K562 (cell line): ENCODE data around the gene TBC1D1. TPM values are rescaled to one million over a fixed set of nuclear protein-coding genes. Genes with fewer than 3 reads are reported as not detected.

Experiments
- ATAC-seq: fragments of 200-7000 bp; cut with Tn5 transposase; 3 replicates; pipeline ENCODE4 v1.9.1; 2020; ENCODE audit warnings: moderate library complexity
- BruUV-seq: library from RNA; stranded (reverse); fragments of 400-500 nt; replicated peaks from 2 replicates; lab custom pipeline; 2021; lab: Mats Ljungman, UMichigan
- CTCF ChIA-PET: fragments of 300-600 bp; formaldehyde crosslinking; extraction: SDS; loops from one replicate; lab custom pipeline; 2021; ENCODE audit warnings: low intra/inter-chr PET ratio; lab: Yijun Ruan, JAX
- POLR2A ChIA-PET: fragments of 300-600, 350-650 bp; sonication (Branson Sonifier 250); formaldehyde crosslinking; extraction: SDS; loops from one replicate; lab custom pipeline; 2021; ENCODE audit warnings: antibody characterized with exemption, inconsistent platforms; lab: Yijun Ruan, JAX
- DNase-seq, 4 experiments: peaks; one replicate each; pipeline versions ENCODE4 v3.0.0 to v3.0.0-alpha.2; 2011 to 2018; ENCODE audit warnings: low spot score in 3 of 4, mixed read lengths in 3 of 4; ENCODE audit errors: extremely low read depth in 1 of 4
- FAIRE-seq: peaks from 2 replicates; lab custom pipeline; 2011; peaks lifted over from hg19 to GRCh38; lab: Jason Lieb, UNC
- H2AFZ ChIP-seq: 2 replicates; pipeline ENCODE4 v1.6.0; 2011; ENCODE audit warnings: low read depth, low read length, control low read depth, inconsistent platforms
- H3K27ac ChIP-seq: fragments of 200-600 bp; 3 replicates; pipeline ENCODE4 v1.8.0; 2011; ENCODE audit warnings: low read depth, mild to moderate bottlenecking, control low read depth, inconsistent platforms, low read length, moderate library complexity, mixed read lengths; ENCODE audit errors: extremely low read depth
- H3K27me3 ChIP-seq, 2 experiments: fragments of 300-600 bp in 1 of 2; 2 replicates in 1 of 2; 3 replicates in 1 of 2; pipeline versions ENCODE4 v1.6.0 to v1.8.0; 2011; ENCODE audit warnings: inconsistent platforms in 2 of 2, low read length in 2 of 2, mild to moderate bottlenecking in 1 of 2, mixed read lengths in 1 of 2, moderate library complexity in 1 of 2; ENCODE audit not compliant: control insufficient read depth in 2 of 2, insufficient read depth in 2 of 2
- H3K36me3 ChIP-seq: fragments of 300-600 bp; 3 replicates; pipeline ENCODE4 v1.8.0; 2011; ENCODE audit warnings: mild to moderate bottlenecking, low read length, inconsistent platforms; ENCODE audit not compliant: control insufficient read depth, insufficient read depth
- H3K4me1 ChIP-seq, 2 experiments: fragments of 200-600 bp in 1 of 2; replicated peaks in 1 of 2; 2 replicates in 1 of 2; 3 replicates in 1 of 2; pipeline versions ENCODE4 v1.5.1 to v1.8.0; 2011; ENCODE audit warnings: inconsistent platforms in 2 of 2, low read length in 2 of 2, mild to moderate bottlenecking in 1 of 2, mixed read lengths in 1 of 2, moderate library complexity in 1 of 2; ENCODE audit not compliant: control insufficient read depth in 2 of 2, insufficient read depth in 2 of 2
- H3K4me2 ChIP-seq: 2 replicates; pipeline ENCODE4 v1.6.1; 2011; ENCODE audit warnings: low read length, control low read depth, inconsistent platforms, mixed read lengths; ENCODE audit not compliant: insufficient read depth
- H3K4me3 ChIP-seq: fragments of 200-600 bp; sonication (generic), shearing (Covaris generic); 2 replicates; pipeline ENCODE4 v1.5.1; 2016; ENCODE audit warnings: control low read depth, inconsistent platforms
- H3K79me2 ChIP-seq: fragments of 200-600 bp; 3 replicates; pipeline ENCODE4 v1.8.0; 2011; ENCODE audit warnings: low read length, inconsistent platforms; ENCODE audit not compliant: control insufficient read depth, insufficient read depth
- H3K9ac ChIP-seq, 2 experiments: 2 replicates each; pipeline versions ENCODE4 v1.6.0 to v1.6.1; 2011; ENCODE audit warnings: low read depth in 2 of 2, low read length in 2 of 2, control low read depth in 1 of 2, inconsistent platforms in 1 of 2, mild to moderate bottlenecking in 1 of 2, mixed read lengths in 1 of 2; ENCODE audit not compliant: insufficient read depth in 1 of 2
- H3K9me1 ChIP-seq: one replicate; pipeline ENCODE4 v1.6.0; 2011; ENCODE audit warnings: inconsistent platforms, mild to moderate bottlenecking, low read length, moderate library complexity; ENCODE audit not compliant: control insufficient read depth, insufficient read depth
- H3K9me3 ChIP-seq: replicated peaks from 2 replicates; pipeline ENCODE4 v1.5.1; 2011; ENCODE audit warnings: low read depth, low read length, inconsistent platforms; ENCODE audit not compliant: control insufficient read depth, insufficient read depth
- H4K20me1 ChIP-seq: replicated peaks from 2 replicates; pipeline ENCODE4 v1.6.1; 2011; ENCODE audit warnings: low read length, inconsistent platforms, mixed read lengths; ENCODE audit not compliant: control insufficient read depth, insufficient read depth
- ARNT ChIP-seq, 2 experiments: fragments of 450-650 bp; IDR thresholded peaks; 2 replicates each; pipeline ENCODE4 v1.6.1; 2016; ENCODE audit warnings: mild to moderate bottlenecking in 1 of 2
- C11orf30 ChIP-seq: fragments of 450-650 bp; IDR thresholded peaks from 2 replicates; pipeline ENCODE4 v1.6.1; 2016; ENCODE audit warnings: low read depth, mild to moderate bottlenecking
- CEBPB ChIP-seq: fragments of 450-650 bp; IDR thresholded peaks from 2 replicates; pipeline ENCODE4 v1.6.1; 2016; ENCODE audit warnings: missing genetic modification characterization, missing compliant biosample characterization
- MITF ChIP-seq: IDR thresholded peaks from 2 replicates; pipeline ENCODE4 v1.6.1; 2014; ENCODE audit warnings: antibody characterized with exemption
- MTA2 ChIP-seq: fragments of 450-650 bp; IDR thresholded peaks from 2 replicates; pipeline ENCODE4 v1.6.1; 2016; ENCODE audit warnings: low read depth
- POLR3G ChIP-seq: IDR thresholded peaks from 2 replicates; pipeline ENCODE4 v1.6.1; 2011; ENCODE audit not compliant: insufficient read length, insufficient replicate concordance; ENCODE audit errors: extremely low read depth
- RBM17 ChIP-seq: fragments of 200-400 bp; formaldehyde crosslinking; IDR thresholded peaks from 2 replicates; pipeline ENCODE4 v1.6.1; 2017; ENCODE audit warnings: low read depth, mild to moderate bottlenecking, low read length, borderline replicate concordance
- ZNF224 ChIP-seq: sonication (generic); formaldehyde crosslinking; IDR thresholded peaks from 2 replicates; pipeline ENCODE4 v1.8.0; 2022; ENCODE audit warnings: mild to moderate bottlenecking, missing genetic modification reagents
- ZNF511 ChIP-seq: sonication (generic); formaldehyde crosslinking; IDR thresholded peaks from 2 replicates; pipeline ENCODE4 v1.8.0; 2022; ENCODE audit warnings: mild to moderate bottlenecking, missing genetic modification reagents
- ZNF830 ChIP-seq: fragments of 250-450 bp; sonication (Bioruptor Pico); IDR thresholded peaks from 2 replicates; pipeline ENCODE4 v1.5.0; 2021; ENCODE audit warnings: mild to moderate bottlenecking
- WGBS: fragments of 100-300 bp; shearing (Covaris generic); methylation state at CpG from one replicate; pipeline ENCODE4 v1.1.6; 2016; ENCODE audit warnings: low coverage, mixed read lengths; ENCODE audit not compliant: insufficient coverage; ENCODE audit errors: missing lambda C conversion rate; 5-methylcytosine and 5-hydroxymethylcytosine counted together
- in situ Hi-C: fragments of 300-500 bp; cut with MboI; formaldehyde crosslinking; loops from 4 replicates; pipeline ENCODE4 v1.15.0; 2018; ENCODE audit warnings: inconsistent platforms, mixed read lengths
- intact Hi-C: fragments of 100-400 bp; cut with micrococcal nuclease; formaldehyde crosslinking; loops from 2 replicates; pipeline ENCODE4 v1.14.2; 2022
- polyA plus RNA-seq, 8 experiments: library from polyadenylated mRNA; depleted of rRNA in 4 of 8; stranded (reverse) in 5 of 8; unstranded in 3 of 8; fragments of >200 nt; fragmentation: Nextera tagmentation in 2 of 8; fragmentation: Illumina TruSeq in 1 of 8; extraction: Ambion mirVana in 2 of 8; extraction: Trizol in 1 of 8; gene quantifications; 2 replicates each; pipeline versions ENCODE4 v1.2.1 to v1.2.3, GENCODE V29; 2011 to 2014; ENCODE audit warnings: inconsistent platforms in 1 of 8, missing spikeins in 1 of 8
- total RNA-seq, 7 experiments: library from RNA; depleted of rRNA in 6 of 7; stranded (reverse); fragments of >200 nt in 6 of 7; fragmentation: Illumina TruSeq in 2 of 7; extraction: Trizol in 2 of 7; gene quantifications; 2 replicates each; pipeline versions ENCODE4 v1.2.1 to v1.2.3, GENCODE V29; 2011 to 2021; ENCODE audit warnings: low replicate concordance in 1 of 7
- TF ChIP-seq, protein P1 (sequence below), 3 experiments: fragments of 200-800 bp in 1 of 3; sonication (Bioruptor generic) in 1 of 3; sonication (generic) in 1 of 3; formaldehyde crosslinking in 1 of 3; IDR thresholded peaks; 2 replicates each; pipeline versions ENCODE4 v1.6.1 to v1.8.0; 2016 to 2022; ENCODE audit warnings: mild to moderate bottlenecking in 2 of 3, missing compliant biosample characterization in 2 of 3, missing genetic modification characterization in 2 of 3, missing genetic modification reagents in 1 of 3

The TBC1D1 gene
- total and polyA plus RNA-seq, 9 of the 15 experiments (the other 6 are each of a cell fraction or from before 2014, with no cell fraction given): 0.59 to 14.2 (median 8.8) TPM

- ATAC-seq: peak; percentile 54; the same call in 2 of the 3 replicates
- no peak for DNase-seq
- WGBS: 6% methylated on average over 5 of the region's 5 CpGs
- no peaks in the 10 kb centered on the region for H3K36me3 ChIP-seq
- POLR2A ChIA-PET: interaction anchor here (0.7 to 1.1 kb wide), 2 partner anchors 13 to 107 kb away, joined by 3 read pairs; no protein-coding TSS in a partner anchor
- H2AFZ ChIP-seq: no peak overlapping the region
- no peaks in the 10 kb centered on the region for H3K9me1 ChIP-seq
- in situ Hi-C loops: no loop called here
- no peak overlapping the region for H3K4me2 ChIP-seq
- H3K4me3 ChIP-seq: no peak overlapping the region
- no peaks in the 10 kb centered on the region for H4K20me1 ChIP-seq
- H3K4me1 ChIP-seq: no peaks in the 10 kb centered on the region
- peaks cover 2 to 13% of the 10 kb centered on the region in 2 experiments; a peak in 3 of 5 replicates for H3K27me3 ChIP-seq
- TF ChIP-seq CEBPB (tag) (peak; percentile 75), RBM17 (no peak)
- no peak for FAIRE-seq
- H3K27ac ChIP-seq: no peak overlapping the region
- no TSS peak for BruUV-seq
- intact Hi-C loops: no loop called here
- no peak overlapping the region for H3K9ac ChIP-seq
- CTCF ChIA-PET: no interaction called here
- H3K9me3 ChIP-seq: no peaks in the 10 kb centered on the region
- H3K79me2 ChIP-seq: no peaks in the 10 kb centered on the region
These were observed 126.7 kb downstream of the TBC1D1 start for GRCh38 chr4:38017609-38018008.

GRCh38 chr4:38020386-38020785, 129.5 kb downstream of the TBC1D1 start:
- DNase-seq (no peak), FAIRE-seq (no peak), ATAC-seq (no peak)
- no peaks in the 10 kb centered on the region for H4K20me1 ChIP-seq
- H3K4me3 ChIP-seq: no peak overlapping the region
- no TSS peak for BruUV-seq
- WGBS: 10% methylated on average over 7 of the region's 7 CpGs
- no peaks in the 10 kb centered on the region for H3K9me1 ChIP-seq
- no peak overlapping the region for H3K27ac ChIP-seq
- in situ Hi-C loops: no loop called here
- intact Hi-C loops: no loop called here
- CTCF ChIA-PET: interaction anchor here (0.5 kb wide), 1 partner anchor 291 kb away, joined by 3 read pairs; no protein-coding TSS in a partner anchor
- H3K4me2 ChIP-seq: no peak overlapping the region
- H3K9ac ChIP-seq: no peak overlapping the region
- POLR2A ChIA-PET: interaction anchor here (1.3 kb wide), 1 partner anchor 12 kb away, joined by 3 read pairs; no protein-coding TSS in a partner anchor
- H3K36me3 ChIP-seq: no peaks in the 10 kb centered on the region
- H3K79me2 ChIP-seq: no peaks in the 10 kb centered on the region
- H3K4me1 ChIP-seq: no peaks in the 10 kb centered on the region
- H3K27me3 ChIP-seq: peaks cover 3 to 7% of the 10 kb centered on the region in 2 experiments; a peak in 3 of 5 replicates
- H2AFZ ChIP-seq: no peak overlapping the region
- no peaks in the 10 kb centered on the region for H3K9me3 ChIP-seq
- TF ChIP-seq MITF: no peak
- no peak for TF ChIP-seq ZNF224 (CRISPR knock-in tag)
- TF ChIP-seq ZNF830 (CRISPR knock-in tag): no peak
- TF ChIP-seq, protein P1, sequence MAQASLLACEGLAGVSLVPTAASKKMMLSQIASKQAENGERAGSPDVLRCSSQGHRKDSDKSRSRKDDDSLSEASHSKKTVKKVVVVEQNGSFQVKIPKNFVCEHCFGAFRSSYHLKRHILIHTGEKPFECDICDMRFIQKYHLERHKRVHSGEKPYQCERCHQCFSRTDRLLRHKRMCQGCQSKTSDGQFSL (CRISPR knock-in tag; IDR thresholded peaks at IDR 0.05): no peak
- TF ChIP-seq, protein P1 (tag; IDR thresholded peaks at IDR 0.05): no peak
- no peak for TF ChIP-seq ARNT (IDR thresholded peaks at IDR 0.05)
- no peak for TF ChIP-seq POLR3G
- TF ChIP-seq C11orf30: no peak
- no peak for TF ChIP-seq MTA2
- no peak for TF ChIP-seq ZNF511 (CRISPR knock-in tag)
